Measurements from ENCODE around the gene PLXNA2. TPM values are rescaled to one million over a fixed set of nuclear protein-coding genes. Genes with fewer than 3 reads are reported as not detected.

The PLXNA2 gene
- total RNA-seq, 2 experiments from 2014 or later, result 0.84 to 1.6 TPM

- Mint-ChIP-seq H3K27ac (no peak overlapping the region), H3K36me3 (ENCODE audit: low read depth) (no peaks in the 10 kb centered on the region), H3K9me3 (ENCODE audit: insufficient read depth) (no peaks in the 10 kb centered on the region), H3K4me1 (ENCODE audit: low read depth) (no peaks in the 10 kb centered on the region), H3K4me3 (no peak overlapping the region), H3K27me3 (ENCODE audit: low read depth) (peaks cover 8% of the 10 kb centered on the region)
- no peak for ATAC-seq
- ChIA-PET CTCF (no interaction called here), POLR2A (no interaction called here)
- DNase-seq, result no peak
These were observed 243.7 kb downstream of the PLXNA2 start for GRCh38 chr1:208000504-208000903.

- H3K4me3 Mint-ChIP-seq, result no peak overlapping the region
- CTCF ChIA-PET, result interaction anchor here (1.1 kb wide), 1 partner anchor 25 kb away, joined by 3 read pairs; no protein-coding TSS in a partner anchor
These were observed 244.2 kb downstream of the PLXNA2 start for GRCh38 chr1:207999972-208000371.

GRCh38 chr1:207999274-207999915, 244.8 kb downstream of the PLXNA2 start:
- Mint-ChIP-seq H3K27ac (no peak overlapping the region), H3K27me3 (ENCODE audit: low read depth) (peaks cover 9% of the 10 kb centered on the region), H3K4me3 (no peak overlapping the region), H3K9me3 (ENCODE audit: insufficient read depth) (no peaks in the 10 kb centered on the region), H3K4me1 (ENCODE audit: low read depth) (no peaks in the 10 kb centered on the region), H3K36me3 (ENCODE audit: low read depth) (no peaks in the 10 kb centered on the region)
- POLR2A ChIA-PET, result no interaction called here
- ATAC-seq (no peak), DNase-seq (no peak)
- CTCF ChIA-PET, result interaction anchor here (1.1 to 2.1 kb wide), 3 partner anchors 14 to 115 kb away, joined by 3 to 7 read pairs (median 4); no protein-coding TSS in a partner anchor

More at GRCh38 chr1:207999972-208000371, 244.2 kb downstream of the PLXNA2 start:
- DNase-seq (no peak), ATAC-seq (no peak)
- Mint-ChIP-seq H3K36me3 (ENCODE audit: low read depth) (no peaks in the 10 kb centered on the region), H3K27ac (no peak overlapping the region), H3K4me1 (ENCODE audit: low read depth) (no peaks in the 10 kb centered on the region), H3K27me3 (ENCODE audit: low read depth) (peaks cover 8% of the 10 kb centered on the region), H3K9me3 (ENCODE audit: insufficient read depth) (no peaks in the 10 kb centered on the region)
- POLR2A ChIA-PET, result no interaction called here

- no peaks in the 10 kb centered on the region for H3K9me3 Mint-ChIP-seq (ENCODE audit: insufficient read depth)
- no peak for ATAC-seq
- H3K27ac Mint-ChIP-seq, result no peak overlapping the region
- H3K4me1 Mint-ChIP-seq (ENCODE audit: low read depth), result no peaks in the 10 kb centered on the region
- no peak overlapping the region for H3K4me3 Mint-ChIP-seq
- DNase-seq, result no peak
- POLR2A ChIA-PET, result no interaction called here
- CTCF ChIA-PET, result interaction anchor here (0.7 to 2.1 kb wide), 12 partner anchors 15 to 247 kb away, joined by 3 to 34 read pairs (median 4); no protein-coding TSS in a partner anchor
- peaks cover 12% of the 10 kb centered on the region for H3K27me3 Mint-ChIP-seq (ENCODE audit: low read depth)
- no peaks in the 10 kb centered on the region for H3K36me3 Mint-ChIP-seq (ENCODE audit: low read depth)
These were observed 245.5 kb downstream of the PLXNA2 start for GRCh38 chr1:207998691-207999090.

GRCh38 chr1:207997486-207998268, 246.5 kb downstream of the PLXNA2 start:
- DNase-seq (peak; percentile 65), ATAC-seq (peak; percentile 90)
- no peaks in the 10 kb centered on the region for H3K9me3 Mint-ChIP-seq (ENCODE audit: insufficient read depth)
- peaks cover 17% of the 10 kb centered on the region for H3K27me3 Mint-ChIP-seq (ENCODE audit: low read depth)
- no peaks in the 10 kb centered on the region for H3K4me1 Mint-ChIP-seq (ENCODE audit: low read depth)
- no peaks in the 10 kb centered on the region for H3K36me3 Mint-ChIP-seq (ENCODE audit: low read depth)
- no peak overlapping the region for H3K4me3 Mint-ChIP-seq
- ChIA-PET CTCF (interaction anchor here (0.6 to 2.1 kb wide), 21 partner anchors 8 to 248 kb away, joined by 3 to 34 read pairs (median 4); no protein-coding TSS in a partner anchor), POLR2A (no interaction called here)
- no peak overlapping the region for H3K27ac Mint-ChIP-seq

GRCh38 chr1:207996636-207997035, 247.5 kb downstream of the PLXNA2 start:
- Mint-ChIP-seq H3K27me3 (ENCODE audit: low read depth) (peaks cover 17% of the 10 kb centered on the region), H3K9me3 (ENCODE audit: insufficient read depth) (no peaks in the 10 kb centered on the region), H3K27ac (no peak overlapping the region), H3K36me3 (ENCODE audit: low read depth) (no peaks in the 10 kb centered on the region), H3K4me3 (no peak overlapping the region), H3K4me1 (ENCODE audit: low read depth) (no peaks in the 10 kb centered on the region)
- ChIA-PET POLR2A (no interaction called here), CTCF (interaction anchor here (0.9 to 1.6 kb wide), 3 partner anchors 25 to 111 kb away, joined by 4 to 7 read pairs (median 5); no protein-coding TSS in a partner anchor)
- DNase-seq (no peak), ATAC-seq (no peak)

- DNase-seq (no peak), ATAC-seq (no peak)
- POLR2A ChIA-PET, result no interaction called here
- no peaks in the 10 kb centered on the region for H3K9me3 Mint-ChIP-seq (ENCODE audit: insufficient read depth)
- H3K4me3 Mint-ChIP-seq, result no peak overlapping the region
- CTCF ChIA-PET, result interaction anchor here (0.9 to 2.2 kb wide), 4 partner anchors 21 to 198 kb away, joined by 3 to 7 read pairs (median 4); no protein-coding TSS in a partner anchor
- no peaks in the 10 kb centered on the region for H3K36me3 Mint-ChIP-seq (ENCODE audit: low read depth)
- no peaks in the 10 kb centered on the region for H3K4me1 Mint-ChIP-seq (ENCODE audit: low read depth)
- peaks cover 17% of the 10 kb centered on the region for H3K27me3 Mint-ChIP-seq (ENCODE audit: low read depth)
- no peak overlapping the region for H3K27ac Mint-ChIP-seq
These were observed 248.6 kb downstream of the PLXNA2 start for GRCh38 chr1:207995576-207995975.

- no peaks in the 10 kb centered on the region for H3K4me1 Mint-ChIP-seq (ENCODE audit: low read depth)
- ATAC-seq, result no peak
- no peak overlapping the region for H3K27ac Mint-ChIP-seq
- H3K36me3 Mint-ChIP-seq (ENCODE audit: low read depth), result no peaks in the 10 kb centered on the region
- ChIA-PET POLR2A (no interaction called here), CTCF (interaction anchor here (0.6 to 2.2 kb wide), 4 partner anchors 19 to 244 kb away, joined by 3 to 5 read pairs (median 4); no protein-coding TSS in a partner anchor)
- H3K27me3 Mint-ChIP-seq (ENCODE audit: low read depth), result peaks cover 23% of the 10 kb centered on the region
- no peak for DNase-seq
- H3K4me3 Mint-ChIP-seq, result no peak overlapping the region
- no peaks in the 10 kb centered on the region for H3K9me3 Mint-ChIP-seq (ENCODE audit: insufficient read depth)
These were observed 250.4 kb downstream of the PLXNA2 start for GRCh38 chr1:207993477-207994445.

- H3K9me3 Mint-ChIP-seq (ENCODE audit: insufficient read depth), result no peaks in the 10 kb centered on the region
- DNase-seq, result no peak
- ChIA-PET POLR2A (no interaction called here), CTCF (interaction anchor here (0.9 to 1.5 kb wide), 3 partner anchors 100 to 108 kb away, joined by 3 to 5 read pairs (median 4); no protein-coding TSS in a partner anchor)
- no peak overlapping the region for H3K27ac Mint-ChIP-seq
- H3K4me1 Mint-ChIP-seq (ENCODE audit: low read depth), result no peaks in the 10 kb centered on the region
- H3K4me3 Mint-ChIP-seq, result no peak overlapping the region
- no peaks in the 10 kb centered on the region for H3K36me3 Mint-ChIP-seq (ENCODE audit: low read depth)
- ATAC-seq, result no peak
- peaks cover 23% of the 10 kb centered on the region for H3K27me3 Mint-ChIP-seq (ENCODE audit: low read depth)
These were observed 251.4 kb downstream of the PLXNA2 start for GRCh38 chr1:207992677-207993236.

- ChIA-PET POLR2A (no interaction called here), CTCF (interaction anchor here (0.8 to 1.3 kb wide), 2 partner anchors 106 to 702 kb away, joined by 3 to 5 read pairs; no protein-coding TSS in a partner anchor)
- H3K27me3 Mint-ChIP-seq (ENCODE audit: low read depth), result peaks cover 23% of the 10 kb centered on the region
- no peak for DNase-seq
- no peaks in the 10 kb centered on the region for H3K9me3 Mint-ChIP-seq (ENCODE audit: insufficient read depth)
- ATAC-seq, result no peak
- no peaks in the 10 kb centered on the region for H3K4me1 Mint-ChIP-seq (ENCODE audit: low read depth)
- no peak overlapping the region for H3K4me3 Mint-ChIP-seq
- H3K36me3 Mint-ChIP-seq (ENCODE audit: low read depth), result no peaks in the 10 kb centered on the region
- H3K27ac Mint-ChIP-seq, result no peak overlapping the region
These were observed 252.6 kb downstream of the PLXNA2 start for GRCh38 chr1:207991583-207992026.
